GM23338 (cell line): ENCODE data around the gene MACROD1.
A peak's percentile ranks its signal among the peaks of the same experiment; 100 is the strongest.

Experiments used
- CREB1 ChIP-seq: fragments of 250-450 bp; sonication (Bioruptor Pico); IDR thresholded peaks from 2 replicates; pipeline ENCODE4 v1.5.0; 2020; ENCODE audit warnings: low read depth, mild to moderate bottlenecking, moderate library complexity
- EZH2 ChIP-seq: fragments of 200-600 bp; sonication (generic); IDR thresholded peaks from one replicate; pipeline ENCODE4 v1.8.0; 2017; ENCODE audit warnings: antibody characterized with exemption, mild to moderate bottlenecking, low read depth; ENCODE audit not compliant: unreplicated experiment
- EZH2phosphoT487 ChIP-seq: fragments of 200-600 bp; sonication (generic); IDR thresholded peaks from one replicate; pipeline ENCODE4 v1.8.1; 2018; ENCODE audit warnings: antibody characterized with exemption; ENCODE audit not compliant: unreplicated experiment
- POLR2AphosphoS5 ChIP-seq: IDR thresholded peaks from 2 replicates; pipeline ENCODE4 v1.6.1; 2016; ENCODE audit warnings: antibody characterized with exemption, low read depth
- STAT1 ChIP-seq: IDR thresholded peaks from one replicate; pipeline ENCODE4 v1.6.1; 2016; ENCODE audit warnings: antibody characterized with exemption; ENCODE audit not compliant: unreplicated experiment
- TF ChIP-seq, protein P1 (sequence below), 2 experiments: fragments of 200-600 bp in 1 of 2; sonication (generic) in 1 of 2; conservative IDR thresholded peaks; 2 replicates each; pipeline versions ENCODE4 v1.5.1 to v1.6.1; 2016 to 2017; ENCODE audit warnings: antibody characterized with exemption in 2 of 2, low read depth in 2 of 2, mild to moderate bottlenecking in 2 of 2, moderate library complexity in 1 of 2
- TF ChIP-seq, protein P2 (sequence below): fragments of 250-450 bp; sonication (Bioruptor Pico); IDR thresholded peaks from 2 replicates; pipeline ENCODE4 v1.5.0; 2020; ENCODE audit warnings: mild to moderate bottlenecking, moderate library complexity

DNA sequence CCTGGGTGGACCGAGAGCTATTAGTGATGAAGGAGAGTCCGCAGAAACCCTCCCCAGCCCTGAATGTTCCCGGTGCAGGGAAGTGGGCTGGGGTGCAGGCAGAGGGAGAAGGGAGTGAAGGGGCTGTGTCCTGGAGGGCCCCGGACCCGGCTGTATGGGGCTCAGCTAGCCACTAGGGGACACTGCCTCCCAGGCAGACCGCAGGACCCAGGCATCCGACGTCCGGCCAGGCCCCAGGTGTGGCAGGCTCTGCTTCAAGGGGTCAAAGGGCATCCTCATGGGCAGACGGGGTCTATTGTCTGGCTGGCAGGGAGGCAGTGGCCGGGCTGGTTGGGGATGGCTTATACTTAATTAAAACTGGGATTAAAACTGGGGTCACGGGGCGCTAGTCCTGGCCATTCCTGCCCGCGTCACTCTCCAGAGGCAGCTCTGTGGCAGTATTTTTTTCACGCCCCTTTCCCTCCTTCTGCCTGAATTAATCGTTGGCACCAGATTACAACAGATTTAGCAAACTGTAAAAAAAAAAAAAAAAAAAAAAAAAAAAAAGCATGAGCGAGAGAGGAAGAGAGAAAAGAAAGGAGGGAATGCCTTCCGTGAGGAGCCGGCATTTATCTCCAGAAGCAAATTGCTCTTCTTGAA, 125.1 kb downstream of the MACROD1 start:
- TF ChIP-seq, protein P1, sequence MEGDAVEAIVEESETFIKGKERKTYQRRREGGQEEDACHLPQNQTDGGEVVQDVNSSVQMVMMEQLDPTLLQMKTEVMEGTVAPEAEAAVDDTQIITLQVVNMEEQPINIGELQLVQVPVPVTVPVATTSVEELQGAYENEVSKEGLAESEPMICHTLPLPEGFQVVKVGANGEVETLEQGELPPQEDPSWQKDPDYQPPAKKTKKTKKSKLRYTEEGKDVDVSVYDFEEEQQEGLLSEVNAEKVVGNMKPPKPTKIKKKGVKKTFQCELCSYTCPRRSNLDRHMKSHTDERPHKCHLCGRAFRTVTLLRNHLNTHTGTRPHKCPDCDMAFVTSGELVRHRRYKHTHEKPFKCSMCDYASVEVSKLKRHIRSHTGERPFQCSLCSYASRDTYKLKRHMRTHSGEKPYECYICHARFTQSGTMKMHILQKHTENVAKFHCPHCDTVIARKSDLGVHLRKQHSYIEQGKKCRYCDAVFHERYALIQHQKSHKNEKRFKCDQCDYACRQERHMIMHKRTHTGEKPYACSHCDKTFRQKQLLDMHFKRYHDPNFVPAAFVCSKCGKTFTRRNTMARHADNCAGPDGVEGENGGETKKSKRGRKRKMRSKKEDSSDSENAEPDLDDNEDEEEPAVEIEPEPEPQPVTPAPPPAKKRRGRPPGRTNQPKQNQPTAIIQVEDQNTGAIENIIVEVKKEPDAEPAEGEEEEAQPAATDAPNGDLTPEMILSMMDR (conservative IDR thresholded peaks at IDR 0.05; ENCODE audit: low read depth in 2 of 2), result peak; percentile 75 to 87
- TF ChIP-seq EZH2 (no peak), EZH2phosphoT487 (no peak), CREB1 (no peak), POLR2AphosphoS5 (no peak), STAT1 (no peak)
- TF ChIP-seq, protein P2, sequence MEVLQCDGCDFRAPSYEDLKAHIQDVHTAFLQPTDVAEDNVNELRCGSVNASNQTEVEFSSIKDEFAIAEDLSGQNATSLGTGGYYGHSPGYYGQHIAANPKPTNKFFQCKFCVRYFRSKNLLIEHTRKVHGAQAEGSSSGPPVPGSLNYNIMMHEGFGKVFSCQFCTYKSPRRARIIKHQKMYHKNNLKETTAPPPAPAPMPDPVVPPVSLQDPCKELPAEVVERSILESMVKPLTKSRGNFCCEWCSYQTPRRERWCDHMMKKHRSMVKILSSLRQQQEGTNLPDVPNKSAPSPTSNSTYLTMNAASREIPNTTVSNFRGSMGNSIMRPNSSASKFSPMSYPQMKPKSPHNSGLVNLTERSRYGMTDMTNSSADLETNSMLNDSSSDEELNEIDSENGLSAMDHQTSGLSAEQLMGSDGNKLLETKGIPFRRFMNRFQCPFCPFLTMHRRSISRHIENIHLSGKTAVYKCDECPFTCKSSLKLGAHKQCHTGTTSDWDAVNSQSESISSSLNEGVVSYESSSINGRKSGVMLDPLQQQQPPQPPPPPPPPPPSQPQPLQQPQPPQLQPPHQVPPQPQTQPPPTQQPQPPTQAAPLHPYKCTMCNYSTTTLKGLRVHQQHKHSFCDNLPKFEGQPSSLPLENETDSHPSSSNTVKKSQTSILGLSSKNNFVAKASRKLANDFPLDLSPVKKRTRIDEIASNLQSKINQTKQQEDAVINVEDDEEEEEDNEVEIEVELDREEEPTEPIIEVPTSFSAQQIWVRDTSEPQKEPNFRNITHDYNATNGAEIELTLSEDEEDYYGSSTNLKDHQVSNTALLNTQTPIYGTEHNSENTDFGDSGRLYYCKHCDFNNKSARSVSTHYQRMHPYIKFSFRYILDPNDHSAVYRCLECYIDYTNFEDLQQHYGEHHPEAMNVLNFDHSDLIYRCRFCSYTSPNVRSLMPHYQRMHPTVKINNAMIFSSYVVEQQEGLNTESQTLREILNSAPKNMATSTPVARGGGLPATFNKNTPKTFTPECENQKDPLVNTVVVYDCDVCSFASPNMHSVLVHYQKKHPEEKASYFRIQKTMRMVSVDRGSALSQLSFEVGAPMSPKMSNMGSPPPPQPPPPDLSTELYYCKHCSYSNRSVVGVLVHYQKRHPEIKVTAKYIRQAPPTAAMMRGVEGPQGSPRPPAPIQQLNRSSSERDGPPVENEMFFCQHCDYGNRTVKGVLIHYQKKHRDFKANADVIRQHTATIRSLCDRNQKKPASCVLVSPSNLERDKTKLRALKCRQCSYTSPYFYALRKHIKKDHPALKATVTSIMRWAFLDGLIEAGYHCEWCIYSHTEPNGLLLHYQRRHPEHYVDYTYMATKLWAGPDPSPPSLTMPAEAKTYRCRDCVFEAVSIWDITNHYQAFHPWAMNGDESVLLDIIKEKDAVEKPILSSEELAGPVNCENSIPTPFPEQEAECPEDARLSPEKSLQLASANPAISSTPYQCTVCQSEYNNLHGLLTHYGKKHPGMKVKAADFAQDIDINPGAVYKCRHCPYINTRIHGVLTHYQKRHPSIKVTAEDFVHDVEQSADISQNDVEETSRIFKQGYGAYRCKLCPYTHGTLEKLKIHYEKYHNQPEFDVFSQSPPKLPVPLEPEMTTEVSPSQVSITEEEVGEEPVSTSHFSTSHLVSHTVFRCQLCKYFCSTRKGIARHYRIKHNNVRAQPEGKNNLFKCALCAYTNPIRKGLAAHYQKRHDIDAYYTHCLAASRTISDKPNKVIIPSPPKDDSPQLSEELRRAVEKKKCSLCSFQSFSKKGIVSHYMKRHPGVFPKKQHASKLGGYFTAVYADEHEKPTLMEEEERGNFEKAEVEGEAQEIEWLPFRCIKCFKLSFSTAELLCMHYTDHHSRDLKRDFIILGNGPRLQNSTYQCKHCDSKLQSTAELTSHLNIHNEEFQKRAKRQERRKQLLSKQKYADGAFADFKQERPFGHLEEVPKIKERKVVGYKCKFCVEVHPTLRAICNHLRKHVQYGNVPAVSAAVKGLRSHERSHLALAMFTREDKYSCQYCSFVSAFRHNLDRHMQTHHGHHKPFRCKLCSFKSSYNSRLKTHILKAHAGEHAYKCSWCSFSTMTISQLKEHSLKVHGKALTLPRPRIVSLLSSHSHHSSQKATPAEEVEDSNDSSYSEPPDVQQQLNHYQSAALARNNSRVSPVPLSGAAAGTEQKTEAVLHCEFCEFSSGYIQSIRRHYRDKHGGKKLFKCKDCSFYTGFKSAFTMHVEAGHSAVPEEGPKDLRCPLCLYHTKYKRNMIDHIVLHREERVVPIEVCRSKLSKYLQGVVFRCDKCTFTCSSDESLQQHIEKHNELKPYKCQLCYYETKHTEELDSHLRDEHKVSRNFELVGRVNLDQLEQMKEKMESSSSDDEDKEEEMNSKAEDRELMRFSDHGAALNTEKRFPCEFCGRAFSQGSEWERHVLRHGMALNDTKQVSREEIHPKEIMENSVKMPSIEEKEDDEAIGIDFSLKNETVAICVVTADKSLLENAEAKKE (CRISPR knock-in tag), result no peak
